Natural killer cell treated with Interleukin-12 subunit alpha and Interleukin-12 subunit beta and Interleukin-15 and Interleukin-18, amount 100 ng/mL, for 72 hours (primary cell): ENCODE results near the gene PALM. TPM values are rescaled to one million over a fixed set of nuclear protein-coding genes. Genes with fewer than 3 reads are reported as not detected.
A peak's percentile ranks its signal among the peaks of the same experiment; 100 is the strongest.

Source experiments
- ATAC-seq, 2 donors: fragments of 150-1000 bp; cut with Tn5 transposase in 1 of 2; sonication (Bioruptor Pico), chemical (Tn5 transposase) in 1 of 2; 2 replicates each; pipeline ENCODE4 v1.10.0; 2021
- DNase-seq: peaks from one replicate; pipeline ENCODE4 v3.0.0; 2022; ENCODE audit warnings: low spot score
- H3K27ac Mint-ChIP-seq, 2 donors: 1 replicate in 1 of 2; 2 replicates in 1 of 2; pipeline ENCODE4 v1.8.0; 2022; ENCODE audit warnings: mixed read lengths in 2 of 2, mild to moderate bottlenecking in 1 of 2, moderate library complexity in 1 of 2
- H3K27me3 Mint-ChIP-seq, 2 donors: 1 replicate in 1 of 2; 2 replicates in 1 of 2; pipeline ENCODE4 v1.8.0; 2022; ENCODE audit warnings: mixed read lengths in 2 of 2
- H3K36me3 Mint-ChIP-seq: one replicate; pipeline ENCODE4 v1.8.0; 2022; ENCODE audit warnings: mixed read lengths
- H3K4me1 Mint-ChIP-seq, 2 donors: 1 replicate in 1 of 2; 2 replicates in 1 of 2; pipeline ENCODE4 v1.8.0; 2022; ENCODE audit warnings: low read depth in 2 of 2, mixed read lengths in 2 of 2, mild to moderate bottlenecking in 1 of 2
- H3K4me3 Mint-ChIP-seq: one replicate; pipeline ENCODE4 v1.8.0; 2022; ENCODE audit warnings: mixed read lengths
- H3K9me3 Mint-ChIP-seq: 2 replicates; pipeline ENCODE4 v1.8.0; 2022; ENCODE audit warnings: mixed read lengths
- total RNA-seq, 2 donors: library from RNA; stranded (reverse); gene quantifications; one replicate each; pipeline ENCODE4 v1.2.3, GENCODE V29; 2022

The PALM gene
- total RNA-seq, 2 donors from 2014 or later, result not detected

DNA sequence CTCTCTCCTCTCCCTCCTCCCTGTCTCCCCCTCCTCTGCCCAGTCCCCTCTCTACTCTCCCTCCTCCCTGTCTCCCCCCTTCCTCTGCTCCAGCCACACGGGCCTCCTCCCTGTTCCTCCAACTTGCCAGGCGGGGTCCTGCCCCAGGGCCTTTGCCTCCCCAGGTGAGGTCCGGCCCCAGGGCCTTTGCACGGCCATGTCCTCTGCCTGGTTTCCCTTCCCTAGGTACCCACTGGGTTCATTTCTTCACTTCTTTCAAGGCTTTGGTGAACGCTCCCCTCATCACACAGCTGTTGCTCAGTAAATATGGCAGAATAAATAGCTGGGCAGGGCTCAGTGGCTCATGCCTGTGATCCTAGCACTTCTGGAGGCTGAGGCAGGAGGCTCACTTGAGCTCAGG is 63.3 kb downstream of the PALM start:
- peaks cover 0 to 3% of the 10 kb centered on the region in 2 donors for H3K27me3 Mint-ChIP-seq
- no peaks in the 10 kb centered on the region for H3K9me3 Mint-ChIP-seq
- no peak overlapping the region for H3K27ac Mint-ChIP-seq
- H3K4me3 Mint-ChIP-seq, result no peak overlapping the region
- no peaks in the 10 kb centered on the region for H3K36me3 Mint-ChIP-seq
- ATAC-seq (no peak), DNase-seq (no peak)
- H3K4me1 Mint-ChIP-seq, result peaks cover 0 to 3% of the 10 kb centered on the region in 2 donors

GRCh38 chr19:772730-773436 is 64.1 kb downstream of the PALM start:
- no peak overlapping the region for H3K4me3 Mint-ChIP-seq

DNA sequence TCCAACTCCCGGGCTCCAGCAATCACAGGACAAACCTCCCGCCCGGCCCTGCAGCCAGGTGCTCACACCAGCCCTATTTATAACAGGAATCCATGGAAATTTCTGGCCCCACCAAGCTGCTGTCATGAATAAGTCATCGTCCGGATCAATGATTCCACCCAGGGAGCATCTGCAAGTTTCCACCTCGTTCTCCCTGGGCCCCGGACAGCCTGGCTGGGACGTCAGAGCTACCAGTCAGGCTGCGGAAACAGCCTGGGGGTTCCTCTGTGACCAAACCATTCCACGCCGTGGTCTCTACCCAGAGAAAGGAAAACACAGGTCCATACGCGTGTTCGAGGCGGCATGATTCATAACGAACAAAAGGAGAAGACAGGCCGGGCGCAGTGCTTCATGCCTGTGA is 67.8 kb downstream of the PALM start:
- DNase-seq (no peak), ATAC-seq (no peak)
- no peaks in the 10 kb centered on the region for H3K9me3 Mint-ChIP-seq
- peaks cover 0 to 3% of the 10 kb centered on the region in 2 donors for H3K27me3 Mint-ChIP-seq
- no peaks in the 10 kb centered on the region for H3K36me3 Mint-ChIP-seq
- H3K27ac Mint-ChIP-seq, result no peak overlapping the region
- no peak overlapping the region for H3K4me3 Mint-ChIP-seq
- H3K4me1 Mint-ChIP-seq, result no peaks in the 10 kb centered on the region

More at GRCh38 chr19:772730-773436, 64.1 kb downstream of the PALM start:
- ATAC-seq (peak; percentile 33 to 45), DNase-seq (no peak)
- no peak overlapping the region for H3K27ac Mint-ChIP-seq
- peaks cover 0 to 3% of the 10 kb centered on the region in 2 donors for H3K4me1 Mint-ChIP-seq
- H3K27me3 Mint-ChIP-seq, result peaks cover 0 to 3% of the 10 kb centered on the region in 2 donors
- H3K9me3 Mint-ChIP-seq, result no peaks in the 10 kb centered on the region
- no peaks in the 10 kb centered on the region for H3K36me3 Mint-ChIP-seq

- no peak for ATAC-seq
- DNase-seq, result no peak
- no peaks in the 10 kb centered on the region for H3K27me3 Mint-ChIP-seq
- no peak overlapping the region for H3K27ac Mint-ChIP-seq
- no peaks in the 10 kb centered on the region for H3K36me3 Mint-ChIP-seq
- no peaks in the 10 kb centered on the region for H3K9me3 Mint-ChIP-seq
- H3K4me3 Mint-ChIP-seq, result no peak overlapping the region
- H3K4me1 Mint-ChIP-seq, result no peaks in the 10 kb centered on the region
These were observed 70.3 kb downstream of the PALM start for GRCh38 chr19:778910-779653.

DNA sequence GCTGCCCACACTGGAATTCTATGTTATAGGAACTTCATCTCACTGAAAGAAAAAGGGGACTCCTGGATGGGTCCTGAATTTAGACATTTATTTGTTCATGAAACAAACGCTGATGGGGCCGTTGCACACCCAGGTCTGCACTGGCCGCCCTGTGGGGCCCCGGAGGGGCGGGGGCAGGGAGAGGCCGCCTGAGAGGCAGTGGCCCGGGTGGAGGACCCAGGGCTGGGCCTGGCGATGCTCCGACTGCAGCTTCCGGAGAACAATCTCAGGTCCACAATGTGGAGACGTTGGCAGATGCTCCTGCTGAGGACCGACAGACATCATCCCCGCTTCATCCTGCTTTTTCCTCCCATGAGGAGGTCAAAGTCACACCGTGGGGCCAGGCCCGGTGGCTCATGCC is 72.2 kb downstream of the PALM start:
- H3K36me3 Mint-ChIP-seq, result no peaks in the 10 kb centered on the region
- DNase-seq (no peak), ATAC-seq (no peak)
- H3K4me3 Mint-ChIP-seq, result no peak overlapping the region
- no peaks in the 10 kb centered on the region for H3K27me3 Mint-ChIP-seq
- no peaks in the 10 kb centered on the region for H3K4me1 Mint-ChIP-seq
- H3K9me3 Mint-ChIP-seq, result no peaks in the 10 kb centered on the region
- H3K27ac Mint-ChIP-seq, result no peak overlapping the region

DNA sequence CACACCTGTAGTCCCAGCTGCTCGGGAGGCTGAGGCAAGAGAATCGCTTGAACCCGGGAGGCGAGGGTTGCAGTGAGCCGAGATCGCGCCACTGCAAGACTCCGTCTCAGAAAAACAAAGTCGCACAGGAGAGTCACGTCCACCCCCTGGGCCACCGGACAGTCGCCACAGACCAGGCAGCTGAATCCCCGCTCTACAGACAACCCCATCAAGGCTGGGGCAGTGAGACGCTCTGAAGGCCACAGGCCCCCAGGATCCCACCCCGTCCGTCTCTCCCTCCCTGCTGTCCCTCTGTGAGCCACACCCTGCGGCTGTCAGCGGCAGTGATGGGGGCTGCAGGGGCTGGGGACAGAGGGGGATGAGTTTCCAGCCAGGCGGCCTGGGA is 73.1 kb downstream of the PALM start:
- no peaks in the 10 kb centered on the region for H3K4me1 Mint-ChIP-seq
- H3K4me3 Mint-ChIP-seq, result no peak overlapping the region
- H3K27me3 Mint-ChIP-seq, result no peaks in the 10 kb centered on the region
- H3K27ac Mint-ChIP-seq, result no peak overlapping the region
- H3K36me3 Mint-ChIP-seq, result no peaks in the 10 kb centered on the region
- no peaks in the 10 kb centered on the region for H3K9me3 Mint-ChIP-seq
- DNase-seq, result no peak
- peak in 1 of 2 donors; percentile 33 for ATAC-seq

GRCh38 chr19:782185-782877 is 73.6 kb downstream of the PALM start:
- H3K36me3 Mint-ChIP-seq, result no peaks in the 10 kb centered on the region
- H3K9me3 Mint-ChIP-seq, result no peaks in the 10 kb centered on the region
- H3K27me3 Mint-ChIP-seq, result no peaks in the 10 kb centered on the region
- no peak for DNase-seq
- H3K27ac Mint-ChIP-seq, result no peak overlapping the region
- no peaks in the 10 kb centered on the region for H3K4me1 Mint-ChIP-seq
- peak in 1 of 2 donors; percentile 31 for ATAC-seq
- H3K4me3 Mint-ChIP-seq, result no peak overlapping the region

- no peaks in the 10 kb centered on the region for H3K9me3 Mint-ChIP-seq
- ATAC-seq, result no peak
- no peaks in the 10 kb centered on the region for H3K4me1 Mint-ChIP-seq
- H3K27ac Mint-ChIP-seq, result no peak overlapping the region
- no peaks in the 10 kb centered on the region for H3K36me3 Mint-ChIP-seq
- no peaks in the 10 kb centered on the region for H3K27me3 Mint-ChIP-seq
- no peak overlapping the region for H3K4me3 Mint-ChIP-seq
- DNase-seq, result no peak
These were observed 74.3 kb downstream of the PALM start for GRCh38 chr19:782878-783668.

DNA sequence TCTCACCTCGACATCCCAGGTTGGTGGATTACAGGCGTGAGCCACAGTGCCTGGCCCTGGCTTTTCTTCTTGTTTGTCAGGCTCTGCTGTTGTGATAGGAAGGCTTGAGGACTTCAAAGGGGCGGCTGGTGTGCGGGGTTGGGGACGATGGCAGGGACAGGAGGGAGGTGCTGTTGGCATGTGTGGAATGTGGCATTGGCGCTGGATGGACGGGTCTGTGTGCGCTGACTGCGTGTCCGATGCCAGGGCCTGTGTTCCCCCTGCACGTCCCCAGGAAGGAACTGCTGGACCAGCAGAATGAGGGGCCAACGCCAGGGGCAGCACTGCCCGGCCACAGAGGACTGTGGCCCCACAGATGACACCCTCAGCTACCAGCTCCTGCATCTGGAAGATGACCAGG is 75.8 kb downstream of the PALM start:
- no peaks in the 10 kb centered on the region for H3K4me1 Mint-ChIP-seq
- no peak overlapping the region for H3K4me3 Mint-ChIP-seq
- ATAC-seq (no peak), DNase-seq (no peak)
- no peaks in the 10 kb centered on the region for H3K36me3 Mint-ChIP-seq
- no peak overlapping the region for H3K27ac Mint-ChIP-seq
- peaks cover 0 to 2% of the 10 kb centered on the region in 2 donors for H3K27me3 Mint-ChIP-seq
- H3K9me3 Mint-ChIP-seq, result no peaks in the 10 kb centered on the region

DNA sequence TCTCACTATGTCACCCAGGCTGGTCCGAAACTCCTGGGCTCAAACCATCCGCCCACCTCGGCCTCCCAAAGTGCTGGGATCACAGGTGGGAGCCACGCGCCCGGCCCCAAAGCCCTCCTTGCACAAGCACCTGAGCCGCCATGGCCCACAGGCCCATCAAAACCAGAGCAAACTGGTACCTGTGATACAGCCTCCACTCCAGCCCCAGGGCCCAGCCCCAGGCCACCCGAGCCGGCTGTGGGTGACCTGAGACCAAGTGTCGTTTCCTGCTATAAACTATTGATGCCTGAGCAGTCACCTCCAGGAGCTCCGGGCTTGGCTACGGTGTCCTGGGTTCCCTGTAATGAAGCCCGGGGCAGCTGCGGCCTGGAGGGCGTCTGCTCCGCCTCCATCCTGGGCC is 78.8 kb downstream of the PALM start:
- no peaks in the 10 kb centered on the region for H3K9me3 Mint-ChIP-seq
- no peak overlapping the region for H3K27ac Mint-ChIP-seq
- DNase-seq (no peak), ATAC-seq (no peak)
- H3K36me3 Mint-ChIP-seq, result no peaks in the 10 kb centered on the region
- no peak overlapping the region for H3K4me3 Mint-ChIP-seq
- peaks cover 0 to 3% of the 10 kb centered on the region in 2 donors for H3K4me1 Mint-ChIP-seq
- peaks cover 0 to 5% of the 10 kb centered on the region in 2 donors for H3K27me3 Mint-ChIP-seq

- no peak for ATAC-seq
- Mint-ChIP-seq H3K9me3 (no peaks in the 10 kb centered on the region), H3K4me1 (peaks cover 0 to 3% of the 10 kb centered on the region in 2 donors), H3K27me3 (peaks cover 0 to 5% of the 10 kb centered on the region in 2 donors), H3K36me3 (no peaks in the 10 kb centered on the region), H3K4me3 (no peak overlapping the region), H3K27ac (no peak overlapping the region)
- DNase-seq, result no peak
These were observed 79.9 kb downstream of the PALM start for GRCh38 chr19:788686-788982.

DNA sequence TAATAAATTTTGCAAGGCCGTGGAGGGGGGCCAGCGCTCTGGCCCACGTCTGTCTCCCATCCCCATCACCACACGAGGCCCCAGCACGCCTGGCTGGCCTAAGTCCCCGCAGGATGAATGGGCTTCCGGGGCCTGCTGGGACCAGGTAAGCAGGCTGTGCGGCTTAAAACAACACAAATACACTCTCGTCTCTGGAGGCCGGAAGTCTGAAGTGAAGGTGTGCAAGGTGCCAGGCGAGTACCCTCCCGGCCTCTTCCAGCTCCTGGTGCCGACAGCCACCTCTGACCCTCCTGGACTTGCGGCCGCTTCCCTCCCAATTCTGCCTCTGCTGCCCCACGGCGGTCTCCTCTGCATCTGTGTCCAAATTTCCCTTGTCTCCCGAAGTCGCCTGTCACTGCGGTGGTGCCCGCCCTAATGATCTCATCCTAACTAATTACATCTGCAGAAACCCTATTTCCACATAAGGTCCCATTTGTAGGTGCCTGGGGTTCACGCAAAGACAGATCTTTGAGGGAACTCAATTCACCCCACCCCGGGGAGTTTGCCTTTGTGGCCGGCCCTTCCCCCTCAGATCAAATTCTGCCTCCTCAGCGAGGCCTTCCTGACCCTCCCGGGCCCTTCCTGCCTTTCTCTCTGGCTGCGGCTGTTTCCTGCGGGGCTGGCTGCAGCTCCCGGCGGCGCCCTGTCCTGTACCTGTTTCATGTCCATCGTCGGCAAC is 80.4 kb downstream of the PALM start:
- ATAC-seq (no peak), DNase-seq (no peak)
- Mint-ChIP-seq H3K4me1 (peaks cover 0 to 3% of the 10 kb centered on the region in 2 donors), H3K27ac (peak overlapping the region in 1 of 2 donors; percentile 0), H3K4me3 (no peak overlapping the region), H3K9me3 (no peaks in the 10 kb centered on the region), H3K36me3 (no peaks in the 10 kb centered on the region), H3K27me3 (peaks cover 0 to 5% of the 10 kb centered on the region in 2 donors)

DNA sequence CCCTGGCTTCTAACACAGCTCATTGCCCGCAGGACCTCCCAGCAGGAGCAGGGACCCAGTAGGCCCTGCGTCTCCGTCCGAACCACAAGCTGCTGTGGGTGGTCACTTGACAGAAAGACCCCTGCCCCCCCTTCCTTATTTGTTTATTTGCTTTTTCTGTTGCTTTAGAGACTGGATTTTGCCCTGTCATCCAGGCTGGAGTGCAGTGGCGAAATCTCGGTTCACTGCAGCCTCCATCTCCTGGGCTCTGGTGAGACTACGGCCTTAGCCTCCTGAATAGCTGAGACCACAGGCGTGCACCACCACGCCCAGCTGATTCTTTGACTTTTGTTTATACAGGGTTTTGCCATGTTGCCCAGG is 80.9 kb downstream of the PALM start:
- DNase-seq, result no peak
- H3K4me1 Mint-ChIP-seq, result peaks cover 0 to 3% of the 10 kb centered on the region in 2 donors
- no peak for ATAC-seq
- H3K27ac Mint-ChIP-seq, result peak overlapping the region; percentile 0 to 54
- no peaks in the 10 kb centered on the region for H3K36me3 Mint-ChIP-seq
- no peak overlapping the region for H3K4me3 Mint-ChIP-seq
- peaks cover 0 to 5% of the 10 kb centered on the region in 2 donors for H3K27me3 Mint-ChIP-seq
- H3K9me3 Mint-ChIP-seq, result no peaks in the 10 kb centered on the region
